HepG2 (cell line): ENCODE results near the gene ZNF33B. TPM values are rescaled to one million over a fixed set of nuclear protein-coding genes. Genes with fewer than 3 reads are reported as not detected.

Experiments
- ATAC-seq: fragments of 200-7000 bp; cut with Tn5 transposase; 3 replicates; pipeline ENCODE4 v1.9.1; 2020; ENCODE audit warnings: mild to moderate bottlenecking, moderate library complexity
- BruUV-seq: library from RNA; stranded (reverse); fragments of 400-500 nt; replicated peaks from 2 replicates; lab custom pipeline; 2021; lab: Mats Ljungman, UMichigan
- CTCF ChIA-PET: fragments of 300-600 bp; formaldehyde crosslinking; extraction: SDS; loops from one replicate; lab custom pipeline; 2021; ENCODE audit warnings: low total read pairs, inconsistent platforms, low intra/inter-chr PET ratio; lab: Yijun Ruan, JAX
- POLR2A ChIA-PET: fragments of 350-600 bp; sonication (Branson Sonifier 250); formaldehyde crosslinking; loops from one replicate; lab custom pipeline; 2020; ENCODE audit warnings: antibody characterized with exemption, inconsistent platforms; lab: Yijun Ruan, JAX
- DNase-seq: peaks from one replicate; pipeline ENCODE4 v3.0.0-alpha.2; 2015; ENCODE audit warnings: low spot score
- FAIRE-seq: peaks from 3 replicates; lab custom pipeline; 2011; peaks lifted over from hg19 to GRCh38; lab: Jason Lieb, UNC
- H2AFZ ChIP-seq: one replicate; pipeline ENCODE4 v1.6.1; 2011; ENCODE audit warnings: low read length, inconsistent platforms
- H3K27ac ChIP-seq: fragments of 300-600 bp; 3 replicates; pipeline ENCODE4 v1.8.0; 2011; ENCODE audit warnings: mixed run types, mild to moderate bottlenecking, mixed read lengths, low read length, inconsistent platforms; ENCODE audit not compliant: insufficient read depth; ENCODE audit errors: extremely low read length
- H3K27me3 ChIP-seq, 2 experiments: fragments of 200-600 bp in 1 of 2; 2 replicates in 1 of 2; 3 replicates in 1 of 2; pipeline versions ENCODE4 v1.6.0 to v1.8.0; 2011; ENCODE audit warnings: low read length in 2 of 2, mild to moderate bottlenecking in 2 of 2, moderate library complexity in 2 of 2, inconsistent platforms in 1 of 2; ENCODE audit not compliant: insufficient read depth in 2 of 2, control insufficient read depth in 1 of 2
- H3K36me3 ChIP-seq, 2 experiments: fragments of 200-600 bp in 1 of 2; replicated peaks in 1 of 2; 2 replicates in 1 of 2; 3 replicates in 1 of 2; pipeline versions ENCODE4 v1.5.1 to v1.8.0; 2011; ENCODE audit warnings: low read length in 2 of 2, inconsistent platforms in 1 of 2; ENCODE audit not compliant: insufficient read depth in 2 of 2, control insufficient read depth in 1 of 2
- H3K4me1 ChIP-seq: 2 replicates; pipeline ENCODE4 v1.5.1; 2012; ENCODE audit warnings: low read length, inconsistent platforms; ENCODE audit not compliant: insufficient read depth
- H3K4me2 ChIP-seq: 2 replicates; pipeline ENCODE4 v1.6.0; 2011; ENCODE audit warnings: low read depth, low read length, inconsistent platforms
- H3K4me3 ChIP-seq, 3 experiments: fragments of 200-600 bp in 1 of 3; sonication (generic), shearing (Covaris generic) in 1 of 3; replicated peaks in 1 of 3; 2 replicates each; pipeline ENCODE4 v1.5.1; 2011 to 2016; ENCODE audit warnings: low read length in 3 of 3, inconsistent platforms in 2 of 3, low read depth in 2 of 3, mild to moderate bottlenecking in 2 of 3, control low read depth in 1 of 3, mixed read lengths in 1 of 3; ENCODE audit not compliant: insufficient read depth in 1 of 3
- H3K79me2 ChIP-seq: one replicate; pipeline ENCODE4 v1.6.1; 2011; ENCODE audit warnings: low read length, inconsistent platforms; ENCODE audit not compliant: insufficient read depth
- H3K9ac ChIP-seq: 2 replicates; pipeline ENCODE4 v1.6.0; 2011; ENCODE audit warnings: mild to moderate bottlenecking, low read depth, low read length, inconsistent platforms; ENCODE audit not compliant: insufficient read depth
- H3K9me3 ChIP-seq: 2 replicates; pipeline ENCODE4 v1.5.1; 2012; ENCODE audit warnings: mild to moderate bottlenecking, low read length
- H4K20me1 ChIP-seq: 2 replicates; pipeline ENCODE4 v1.6.0; 2011; ENCODE audit warnings: inconsistent platforms, mild to moderate bottlenecking, low read length, moderate library complexity; ENCODE audit not compliant: insufficient read depth
- ATF1 ChIP-seq: IDR thresholded peaks from 2 replicates; pipeline ENCODE4 v1.6.1; 2016; ENCODE audit warnings: mild to moderate bottlenecking, control low read depth
- ATRX ChIP-seq: sonication (generic); formaldehyde crosslinking; IDR thresholded peaks from 2 replicates; pipeline ENCODE4 v1.4.0; 2020; ENCODE audit warnings: missing genetic modification reagents, borderline replicate concordance
- BRF2 ChIP-seq: sonication (generic); formaldehyde crosslinking; IDR thresholded peaks from 2 replicates; pipeline ENCODE4 v1.8.1; 2022; ENCODE audit warnings: mild to moderate bottlenecking, missing genetic modification reagents
- CBX2 ChIP-seq, 2 experiments: fragments of 200-600 bp in 1 of 2; sonication (generic); formaldehyde crosslinking in 1 of 2; IDR thresholded peaks; 2 replicates each; pipeline versions ENCODE4 v1.7.0 to v1.8.1; 2018 to 2022; ENCODE audit warnings: low read depth in 2 of 2, low read length in 1 of 2, mild to moderate bottlenecking in 1 of 2, missing genetic modification reagents in 1 of 2
- CEBPB ChIP-seq: IDR thresholded peaks from 2 replicates; pipeline ENCODE4 v1.6.1; 2011; ENCODE audit warnings: low read depth, low read length, improper control_type of control experiment, borderline replicate concordance
- HNF4A ChIP-seq: sonication (generic); formaldehyde crosslinking; IDR thresholded peaks from 2 replicates; pipeline ENCODE4 v1.4.0; 2020; ENCODE audit warnings: missing genetic modification reagents
- KDM1A ChIP-seq: IDR thresholded peaks from 2 replicates; pipeline ENCODE4 v1.6.1; 2016; ENCODE audit warnings: missing compliant biosample characterization
- MTA1 ChIP-seq: sonication (generic); formaldehyde crosslinking; IDR thresholded peaks from 2 replicates; pipeline ENCODE4 v1.4.0; 2020; ENCODE audit warnings: missing genetic modification reagents, mild to moderate bottlenecking, borderline replicate concordance
- MYC ChIP-seq: sonication (generic); formaldehyde crosslinking; IDR thresholded peaks from 2 replicates; pipeline ENCODE4 v1.9.0; 2021; ENCODE audit warnings: missing genetic modification reagents, borderline replicate concordance
- NAIF1 ChIP-seq: sonication (generic); formaldehyde crosslinking; IDR thresholded peaks from 2 replicates; pipeline ENCODE4 v1.5.0; 2020; ENCODE audit warnings: mild to moderate bottlenecking, missing genetic modification reagents, borderline replicate concordance
- NCOA2 ChIP-seq: sonication (generic); formaldehyde crosslinking; IDR thresholded peaks from 2 replicates; pipeline ENCODE4 v1.8.0; 2022; ENCODE audit warnings: inconsistent platforms
- PAF1 ChIP-seq: IDR thresholded peaks from 2 replicates; pipeline ENCODE4 v1.6.1; 2016; ENCODE audit warnings: missing genetic modification reagents, missing compliant biosample characterization
- YEATS4 ChIP-seq: sonication (generic); formaldehyde crosslinking; IDR thresholded peaks from 2 replicates; pipeline ENCODE4 v1.4.0; 2020; ENCODE audit warnings: missing genetic modification reagents, borderline replicate concordance
- ZNF235 ChIP-seq: sonication (generic); formaldehyde crosslinking; IDR thresholded peaks from 2 replicates; pipeline ENCODE4 v1.8.1; 2023; ENCODE audit warnings: mild to moderate bottlenecking, missing genetic modification reagents, borderline replicate concordance
- ZNF557 ChIP-seq: sonication (generic); formaldehyde crosslinking; IDR thresholded peaks from 2 replicates; pipeline ENCODE4 v1.4.0; 2020; ENCODE audit warnings: missing genetic modification reagents
- ZNF572 ChIP-seq: sonication (generic); formaldehyde crosslinking; IDR thresholded peaks from 2 replicates; pipeline ENCODE4 v1.5.1; 2020; ENCODE audit warnings: mild to moderate bottlenecking, missing genetic modification reagents
- ZNF607 ChIP-seq: sonication (generic); formaldehyde crosslinking; IDR thresholded peaks from 2 replicates; pipeline ENCODE4 v1.5.1; 2020; ENCODE audit warnings: missing genetic modification reagents, mild to moderate bottlenecking, borderline replicate concordance
- WGBS: methylation state at CpG from one replicate; pipeline ENCODE4 v1.1.6; 2017; ENCODE audit warnings: low lambda C conversion rate; 5-methylcytosine and 5-hydroxymethylcytosine counted together
- in situ Hi-C: cut with HindIII; loops from 2 replicates; pipeline ENCODE4 v1.10.0; 2017; ENCODE audit warnings: low pct_unique_long_range_greater_than_20kb; ENCODE audit not compliant: extremely low pct_ligation_motif_present
- intact Hi-C: fragments of 100-400 bp; cut with micrococcal nuclease; formaldehyde crosslinking; loops from one replicate; pipeline ENCODE4 v1.10.0; 2022; ENCODE audit not compliant: unreplicated experiment
- polyA plus RNA-seq, 8 experiments: library from polyadenylated mRNA; depleted of rRNA in 3 of 8; stranded (reverse) in 7 of 8; unstranded in 1 of 8; fragments of >200 nt; fragmentation: Illumina TruSeq in 4 of 8; extraction: Trizol in 4 of 8; gene quantifications; 2 replicates each; pipeline versions ENCODE4 v1.2.1 to v1.2.3, GENCODE V29; 2011 to 2016; ENCODE audit warnings: low read depth in 4 of 8, missing spikeins in 1 of 8, mixed read lengths in 1 of 8; ENCODE audit not compliant: insufficient read depth in 1 of 8
- total RNA-seq, 5 experiments: library from RNA; depleted of rRNA; stranded (reverse); fragments of >200 nt; fragmentation: Illumina TruSeq; extraction: Trizol; gene quantifications; 2 replicates each; pipeline ENCODE4 v1.2.3, GENCODE V29; 2016; ENCODE audit warnings: low read depth in 1 of 5

Gene ZNF33B
- total and polyA plus RNA-seq, 2 of the 13 experiments (the other 11 are each of a cell fraction or from before 2014, with no cell fraction given), result 18.4 to 23.5 TPM

GRCh38 chr10:42551582-42552187, 86.7 kb downstream of the ZNF33B start (continued):
- TF ChIP-seq BRF2 (no peak), YEATS4 (CRISPR knock-in tag) (no peak), NCOA2 (CRISPR knock-in tag) (no peak), ATRX (CRISPR knock-in tag) (no peak), ZNF572 (peak; percentile 48; the same call in 1 of the 2 replicates)

GRCh38 chr10:42549851-42550250, 88.5 kb downstream of the ZNF33B start:
- H4K20me1 ChIP-seq, result no peaks in the 10 kb centered on the region
- CTCF ChIA-PET, result no interaction called here
- POLR2A ChIA-PET, result no interaction called here
- no peak overlapping the region for H2AFZ ChIP-seq
- H3K27me3 ChIP-seq, result no peaks in the 10 kb centered on the region; a peak in 1 of 5 replicates
- TF ChIP-seq CBX2 (IDR thresholded peaks at IDR 0.05; ENCODE audit: low read depth, low read length) (no peak), CBX2 (CRISPR knock-in tag; IDR thresholded peaks at IDR 0.05; ENCODE audit: low read depth) (no peak), ZNF607 (CRISPR knock-in tag) (no peak), ZNF235 (CRISPR knock-in tag) (no peak), PAF1 (no peak), CEBPB (no peak), NAIF1 (no peak), ATF1 (CRISPR knock-in tag) (no peak), MTA1 (CRISPR knock-in tag) (no peak), KDM1A (CRISPR knock-in tag) (no peak), HNF4A (no peak), MYC (no peak), ZNF557 (CRISPR knock-in tag) (no peak)
- ATAC-seq (no peak), DNase-seq (no peak), FAIRE-seq (no peak)
- intact Hi-C loops (loop anchor here (5.0 kb wide), 1 partner anchor 232 kb away; the partner anchor contains the start of gene BMS1), in situ Hi-C loops (no loop called here)
- H3K36me3 ChIP-seq, result no peaks in the 10 kb centered on the region
- no TSS peak for BruUV-seq
- no peak overlapping the region for H3K27ac ChIP-seq
- no peak overlapping the region for H3K4me3 ChIP-seq
- no peaks in the 10 kb centered on the region for H3K9me3 ChIP-seq
- peak overlapping the region; percentile 83; the same call in 1 of the 2 replicates for H3K4me2 ChIP-seq
- 94% methylated on average over 3 of the region's 3 CpGs for WGBS
- peaks cover 30% of the 10 kb centered on the region for H3K79me2 ChIP-seq
- peaks cover 54% of the 10 kb centered on the region for H3K4me1 ChIP-seq
- no peak overlapping the region for H3K9ac ChIP-seq
